GM12874 (cell line): ENCODE data around the gene LAMC2.

ENCODE experiments used
- CTCF ChIP-seq: IDR thresholded peaks from 2 replicates; pipeline ENCODE4 v1.5.1; 2011; ENCODE audit warnings: low read depth, mild to moderate bottlenecking, control low read depth, low read length, moderate library complexity; ENCODE audit not compliant: insufficient read depth

LAMC2 gene

GRCh38 chr1:183239793-183240525, 53.9 kb downstream of the LAMC2 start:
- TF ChIP-seq CTCF, result no peak

- no peak for TF ChIP-seq CTCF
Measured at GRCh38 chr1:183240526-183240825, 54.4 kb downstream of the LAMC2 start.

GRCh38 chr1:183241471-183241870, 55.4 kb downstream of the LAMC2 start:
- TF ChIP-seq CTCF, result no peak

GRCh38 chr1:183242556-183242955, 56.5 kb downstream of the LAMC2 start:
- TF ChIP-seq CTCF, result no peak

- no peak for TF ChIP-seq CTCF
Measured at GRCh38 chr1:183243161-183244050, 57.3 kb downstream of the LAMC2 start.

GRCh38 chr1:183244466-183244865, 58.4 kb downstream of the LAMC2 start:
- no peak for TF ChIP-seq CTCF

GRCh38 chr1:183245357-183245756, 59.3 kb downstream of the LAMC2 start:
- TF ChIP-seq CTCF, result no peak
